H54 (cell line): Measurements from ENCODE around the gene GPR55.

ENCODE experiments used
- DNase-seq: peaks from one replicate; pipeline ENCODE4 v3.0.0; 2011; ENCODE audit warnings: low spot score, mixed read lengths; ENCODE audit not compliant: insufficient read length
- FAIRE-seq: peaks from 3 replicates; lab custom pipeline; 2011; peaks lifted over from hg19 to GRCh38; lab: Jason Lieb, UNC
- POLR2A ChIP-seq: IDR thresholded peaks from 2 replicates; pipeline ENCODE4 v1.6.1; 2011; ENCODE audit warnings: low read depth, mild to moderate bottlenecking, low read length

GPR55 gene

DNA sequence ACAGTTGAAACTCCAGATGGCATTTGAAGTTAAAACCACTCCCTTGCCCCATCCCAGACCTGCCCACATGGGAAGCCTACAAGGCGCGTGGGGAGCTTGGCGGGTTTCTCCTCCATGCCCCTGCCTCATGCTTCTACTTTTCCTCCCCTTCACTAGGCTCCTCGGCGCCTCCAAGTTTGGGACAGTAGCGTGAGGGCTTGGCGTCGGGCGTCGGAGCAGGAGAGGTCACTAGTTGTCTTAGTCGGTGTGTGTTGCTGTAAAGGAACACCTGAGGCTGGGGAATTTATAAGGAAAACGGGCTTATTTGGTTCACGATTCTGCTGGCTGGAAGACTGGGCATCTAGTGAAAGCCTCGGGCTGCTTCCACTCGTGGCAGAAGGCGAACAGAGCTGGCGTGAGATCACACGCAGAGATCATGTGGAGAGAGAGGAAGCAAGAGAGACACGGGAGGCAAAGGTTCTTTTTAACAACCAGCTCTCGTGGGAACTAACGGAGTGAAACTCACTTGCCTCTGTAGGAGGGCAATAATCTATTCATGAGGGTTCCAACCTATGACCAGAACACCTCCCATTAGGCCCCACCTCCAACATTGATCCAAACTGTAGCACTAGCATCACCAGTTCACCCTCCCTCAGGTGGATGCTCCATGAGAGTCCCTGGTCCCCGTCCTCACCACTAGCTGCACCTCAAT lies 35.0 kb downstream of the GPR55 start:
- no peak for TF ChIP-seq POLR2A
- DNase-seq (no peak), FAIRE-seq (no peak)

DNA sequence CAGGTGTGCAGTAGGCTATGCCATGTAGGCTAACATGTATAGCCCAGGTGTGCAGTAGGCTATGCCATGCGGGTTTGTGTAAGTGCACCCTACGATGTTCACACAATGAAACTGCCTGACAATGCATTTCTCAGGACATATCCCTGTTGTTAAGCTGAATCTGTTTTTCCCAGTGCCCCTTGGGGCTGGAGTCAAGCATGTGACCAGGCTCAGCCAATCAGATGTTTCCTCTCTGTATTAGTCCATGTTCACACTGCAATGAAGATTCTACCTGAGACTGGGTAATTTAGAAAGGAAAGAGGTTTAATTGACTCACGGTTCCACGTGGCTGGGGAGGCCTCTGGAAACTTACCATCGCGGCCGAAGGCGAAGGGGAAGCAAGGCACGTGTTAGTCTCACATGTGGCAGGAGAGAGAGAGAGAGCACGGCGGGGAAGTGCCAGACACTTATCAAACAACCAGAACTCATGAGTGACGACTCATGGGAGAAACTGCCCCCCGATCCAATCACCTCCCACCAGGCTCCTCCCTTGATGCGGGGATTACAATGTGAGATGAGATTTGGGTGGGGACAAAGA lies 36.1 kb downstream of the GPR55 start:
- TF ChIP-seq POLR2A, result no peak
- DNase-seq (no peak), FAIRE-seq (no peak)

DNA sequence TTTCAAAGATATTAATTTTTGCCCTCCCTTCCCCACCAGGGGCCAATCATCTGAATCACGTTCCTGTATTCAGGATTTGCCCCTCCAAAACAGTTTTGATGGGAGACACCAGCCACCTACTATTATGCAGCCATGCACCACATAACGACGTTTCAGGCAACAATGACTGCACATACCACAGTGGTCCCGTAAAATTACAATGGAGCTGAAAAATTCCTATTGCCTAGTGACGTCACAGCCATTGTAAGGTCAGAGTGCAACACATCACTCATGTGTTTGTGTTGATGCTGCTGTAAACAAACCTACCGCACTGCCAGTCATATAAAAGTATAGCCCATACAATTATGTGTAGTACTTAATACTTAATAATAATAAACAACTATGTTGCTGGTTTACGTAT lies 37.7 kb downstream of the GPR55 start:
- no peak for FAIRE-seq
- DNase-seq, result no peak
- no peak for TF ChIP-seq POLR2A

DNA sequence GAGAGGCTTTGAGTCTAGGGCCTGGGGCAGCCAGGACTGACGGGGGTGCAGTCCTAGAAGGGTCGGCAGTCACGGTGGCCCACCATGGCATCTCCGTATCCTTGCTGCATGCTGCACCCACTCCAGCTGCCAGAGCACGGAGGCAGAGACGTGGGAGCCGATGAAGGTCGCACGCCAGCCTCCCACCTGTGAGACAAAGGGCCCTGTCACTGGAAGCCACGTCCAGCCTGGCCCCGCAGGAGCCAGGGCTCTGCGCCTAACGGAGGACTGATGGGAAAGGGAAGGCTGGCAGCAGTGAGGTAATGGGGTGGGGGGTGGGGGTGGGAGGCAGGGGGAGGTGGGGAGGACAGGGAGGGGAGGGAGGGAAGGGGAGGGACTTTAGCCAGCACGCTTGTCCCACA lies 38.4 kb downstream of the GPR55 start:
- FAIRE-seq (no peak), DNase-seq (no peak)
- TF ChIP-seq POLR2A, result no peak

DNA sequence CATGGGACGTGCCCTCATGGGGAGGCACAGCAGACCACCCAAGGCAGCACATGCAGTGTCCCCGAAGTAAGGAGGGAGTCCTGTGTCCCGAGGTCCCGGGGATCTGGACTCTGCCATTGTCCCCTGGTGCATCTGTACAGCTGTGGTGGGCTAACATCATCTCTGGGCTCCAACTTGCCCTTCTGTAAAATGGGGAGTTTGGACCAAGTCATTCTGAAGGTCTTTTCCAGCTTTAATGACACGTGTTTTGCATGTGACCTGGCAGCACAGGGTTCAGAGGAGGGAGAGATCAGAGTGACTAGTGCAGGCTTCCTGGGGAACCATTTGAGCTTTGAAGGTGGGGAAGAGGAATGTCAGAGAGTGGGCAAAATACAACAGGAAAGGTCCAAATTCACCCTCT lies 38.8 kb downstream of the GPR55 start:
- no peak for FAIRE-seq

GRCh38 chr2:230885463-230886130 lies 39.4 kb downstream of the GPR55 start:
- TF ChIP-seq POLR2A, result no peak
- no peak for DNase-seq
- FAIRE-seq, result no peak

More for the DNA sequence above, 38.8 kb downstream of the GPR55 start:
- no peak for TF ChIP-seq POLR2A
- no peak for DNase-seq

- no peak for TF ChIP-seq POLR2A
- no peak for DNase-seq
- FAIRE-seq, result no peak
Observed at GRCh38 chr2:230881840-230882239, 43.2 kb downstream of the GPR55 start.

DNA sequence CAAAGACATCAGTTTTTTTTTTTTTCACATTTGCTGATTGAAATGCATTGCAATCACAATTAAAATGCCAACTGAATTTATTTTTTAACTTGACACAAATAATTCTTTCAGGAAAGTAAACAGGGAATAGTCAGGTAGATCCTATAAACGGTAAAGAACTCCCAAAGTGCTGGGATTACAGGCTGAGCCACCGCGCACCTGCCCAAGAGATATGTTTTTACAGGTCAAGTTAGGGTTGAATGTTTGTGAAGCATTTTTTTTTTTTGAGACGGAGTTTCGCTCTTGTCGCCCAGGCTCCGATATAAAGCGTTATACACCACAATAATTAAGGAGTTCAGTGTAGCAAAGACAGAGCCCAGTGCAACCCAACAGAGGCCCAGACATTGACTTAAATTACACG lies 45.2 kb downstream of the GPR55 start:
- TF ChIP-seq POLR2A, result no peak
- no peak for DNase-seq

GRCh38 chr2:230879271-230879882 lies 45.7 kb downstream of the GPR55 start:
- FAIRE-seq, result no peak
- no peak for TF ChIP-seq POLR2A
- no peak for DNase-seq

More for the DNA sequence above, 45.2 kb downstream of the GPR55 start:
- no peak for FAIRE-seq

- DNase-seq (no peak), FAIRE-seq (no peak)
- no peak for TF ChIP-seq POLR2A
Observed at GRCh38 chr2:230878599-230879188, 46.3 kb downstream of the GPR55 start.

DNA sequence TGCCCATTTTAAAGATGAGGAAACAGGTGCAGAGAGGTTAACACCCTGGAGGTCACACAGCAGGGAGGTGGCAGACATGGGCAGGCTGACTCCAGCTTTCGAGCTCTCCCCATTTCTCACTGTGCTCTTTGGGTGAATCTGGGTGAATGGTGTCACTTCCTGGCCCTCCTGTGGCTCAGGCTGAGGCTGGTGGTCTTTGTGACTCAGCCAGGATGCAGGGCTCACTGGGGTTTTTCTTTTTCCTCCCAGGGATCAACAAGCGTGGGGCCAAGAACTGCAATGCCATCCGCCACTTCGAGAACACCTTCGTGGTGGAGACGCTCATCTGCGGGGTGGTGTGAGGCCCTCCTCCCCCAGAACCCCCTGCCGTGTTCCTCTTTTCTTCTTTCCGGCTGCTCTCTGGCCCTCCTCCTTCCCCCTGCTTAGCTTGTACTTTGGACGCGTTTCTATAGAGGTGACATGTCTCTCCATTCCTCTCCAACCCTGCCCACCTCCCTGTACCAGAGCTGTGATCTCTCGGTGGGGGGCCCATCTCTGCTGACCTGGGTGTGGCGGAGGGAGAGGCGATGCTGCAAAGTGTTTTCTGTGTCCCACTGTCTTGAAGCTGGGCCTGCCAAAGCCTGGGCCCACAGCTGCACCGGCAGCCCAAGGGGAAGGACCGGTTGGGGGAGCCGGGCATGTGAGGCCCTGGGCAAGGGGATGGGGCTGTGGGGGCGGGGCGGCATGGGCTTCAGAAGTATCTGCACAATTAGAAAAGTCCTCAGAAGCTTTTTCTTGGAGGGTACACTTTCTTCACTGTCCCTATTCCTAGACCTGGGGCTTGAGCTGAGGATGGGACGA lies 47.1 kb downstream of the GPR55 start:
- FAIRE-seq, result no peak
- no peak for TF ChIP-seq POLR2A
- DNase-seq, result no peak

- no peak for TF ChIP-seq POLR2A
- FAIRE-seq, result no peak
Observed at GRCh38 chr2:230877116-230877758, 47.8 kb downstream of the GPR55 start.

More at GRCh38 chr2:230877116-230877758, 47.8 kb downstream of the GPR55 start:
- DNase-seq, result no peak
